Measurements from ENCODE around the gene TNFSF9.
"Not testable (repeated sequence)": the region's sequence is repeated elsewhere in the genome, so short reads cannot be mapped to it uniquely, and the experiment has no call there.

The TNFSF9 gene

GRCh38 chr19:6540918-6541689, 10.3 kb downstream of the TNFSF9 start:
- no peak for TF ChIP-seq SPI1 (IDR thresholded peaks at IDR 0.05; ENCODE audit: low read depth, low read length)
- peak; percentile 53; the same call in 1 of the 2 replicates for TF ChIP-seq POLR2AphosphoS5 (IDR thresholded peaks at IDR 0.05; ENCODE audit: low read depth, low read length)
- DNase-seq (ENCODE audit: insufficient read length, low spot score) (no peak), FAIRE-seq (peak; percentile 13)

- TF ChIP-seq TAF1 (IDR thresholded peaks at IDR 0.05; ENCODE audit: low read depth, low read length) = no peak
- no peak for TF ChIP-seq POLR2AphosphoS5 (IDR thresholded peaks at IDR 0.05; ENCODE audit: low read depth, low read length)
- no peak; the same call in 1 of the 2 replicates for TF ChIP-seq POLR2A (IDR thresholded peaks at IDR 0.05; ENCODE audit: low read depth, low read length)
- TF ChIP-seq SPI1 (IDR thresholded peaks at IDR 0.05; ENCODE audit: low read depth, low read length) = no peak
- no peak for TF ChIP-seq POU2F2 (IDR thresholded peaks at IDR 0.05; ENCODE audit: low read depth, low read length)
- no peak for TF ChIP-seq PAX5 (IDR thresholded peaks at IDR 0.05; ENCODE audit: insufficient read depth, low read length, severe bottlenecking)
- FAIRE-seq (peak; percentile 52), DNase-seq (ENCODE audit: insufficient read length, low spot score) (no peak)
These were observed 13.1 kb downstream of the TNFSF9 start for GRCh38 chr19:6543866-6544347.

GRCh38 chr19:6550679-6551078, 19.9 kb downstream of the TNFSF9 start:
- not testable (repeated sequence) for FAIRE-seq; DNase-seq (ENCODE audit: insufficient read length, low spot score)

GRCh38 chr19:6551091-6551490, 20.3 kb downstream of the TNFSF9 start:
- DNase-seq (ENCODE audit: insufficient read length, low spot score) = no peak
- peak; percentile 73 for FAIRE-seq

GRCh38 chr19:6551607-6552450, 21.0 kb downstream of the TNFSF9 start:
- no peak for TF ChIP-seq POLR2A (IDR thresholded peaks at IDR 0.05; ENCODE audit: low read depth, low read length)
- no peak for TF ChIP-seq PAX5 (IDR thresholded peaks at IDR 0.05; ENCODE audit: insufficient read depth, low read length, severe bottlenecking)
- no peak for TF ChIP-seq TAF1 (IDR thresholded peaks at IDR 0.05; ENCODE audit: low read depth, low read length)
- no peak for TF ChIP-seq POU2F2 (IDR thresholded peaks at IDR 0.05; ENCODE audit: low read depth, low read length)
- TF ChIP-seq POLR2AphosphoS5 (IDR thresholded peaks at IDR 0.05; ENCODE audit: low read depth, low read length) = no peak
- FAIRE-seq (peak; percentile 97), DNase-seq (ENCODE audit: insufficient read length, low spot score) (peak; percentile 86)

More at GRCh38 chr19:6551091-6551490, 20.3 kb downstream of the TNFSF9 start:
- TF ChIP-seq TAF1 (IDR thresholded peaks at IDR 0.05; ENCODE audit: low read depth, low read length) (no peak), PAX5 (IDR thresholded peaks at IDR 0.05; ENCODE audit: insufficient read depth, low read length, severe bottlenecking) (no peak), SPI1 (IDR thresholded peaks at IDR 0.05; ENCODE audit: low read depth, low read length) (no peak), POLR2AphosphoS5 (IDR thresholded peaks at IDR 0.05; ENCODE audit: low read depth, low read length) (no peak), POLR2A (IDR thresholded peaks at IDR 0.05; ENCODE audit: low read depth, low read length) (no peak), POU2F2 (IDR thresholded peaks at IDR 0.05; ENCODE audit: low read depth, low read length) (no peak)

GRCh38 chr19:6556043-6556449, 25.2 kb downstream of the TNFSF9 start:
- TF ChIP-seq POLR2A (IDR thresholded peaks at IDR 0.05; ENCODE audit: low read depth, low read length) (no peak), SPI1 (IDR thresholded peaks at IDR 0.05; ENCODE audit: low read depth, low read length) (no peak), POLR2AphosphoS5 (IDR thresholded peaks at IDR 0.05; ENCODE audit: low read depth, low read length) (no peak), PAX5 (IDR thresholded peaks at IDR 0.05; ENCODE audit: insufficient read depth, low read length, severe bottlenecking) (no peak), POU2F2 (IDR thresholded peaks at IDR 0.05; ENCODE audit: low read depth, low read length) (no peak), TAF1 (IDR thresholded peaks at IDR 0.05; ENCODE audit: low read depth, low read length) (no peak)
- DNase-seq (ENCODE audit: insufficient read length, low spot score) (no peak), FAIRE-seq (no peak)

- TF ChIP-seq POLR2A (IDR thresholded peaks at IDR 0.05; ENCODE audit: low read depth, low read length) = no peak
- peak; percentile 61 for TF ChIP-seq SPI1 (IDR thresholded peaks at IDR 0.05; ENCODE audit: low read depth, low read length)
- FAIRE-seq = peak; percentile 61
- no peak for DNase-seq (ENCODE audit: insufficient read length, low spot score)
These were observed 25.8 kb downstream of the TNFSF9 start for GRCh38 chr19:6556480-6557195.

- FAIRE-seq; DNase-seq (ENCODE audit: insufficient read length, low spot score): not testable (repeated sequence)
These were observed 31.6 kb downstream of the TNFSF9 start for GRCh38 chr19:6562437-6562836.

GRCh38 chr19:6564393-6564792, 33.6 kb downstream of the TNFSF9 start:
- no peak for TF ChIP-seq POLR2A (IDR thresholded peaks at IDR 0.05; ENCODE audit: low read depth, low read length)
- TF ChIP-seq PAX5 (IDR thresholded peaks at IDR 0.05; ENCODE audit: insufficient read depth, low read length, severe bottlenecking) = no peak
- TF ChIP-seq POU2F2 (IDR thresholded peaks at IDR 0.05; ENCODE audit: low read depth, low read length) = no peak
- no peak for TF ChIP-seq TAF1 (IDR thresholded peaks at IDR 0.05; ENCODE audit: low read depth, low read length)
- TF ChIP-seq POLR2AphosphoS5 (IDR thresholded peaks at IDR 0.05; ENCODE audit: low read depth, low read length) = no peak
- TF ChIP-seq SPI1 (IDR thresholded peaks at IDR 0.05; ENCODE audit: low read depth, low read length) = no peak
- FAIRE-seq (peak; percentile 74), DNase-seq (ENCODE audit: insufficient read length, low spot score) (no peak)

GRCh38 chr19:6566727-6567126, 35.9 kb downstream of the TNFSF9 start:
- not testable (repeated sequence) for DNase-seq (ENCODE audit: insufficient read length, low spot score); FAIRE-seq
